ENCODE measurements around the gene IGSF21. TPM values are rescaled to one million over a fixed set of nuclear protein-coding genes. Genes with fewer than 3 reads are reported as not detected.

IGSF21 gene
- total and polyA plus RNA-seq, 4 donors, result 0.31 to 1.5 (median 0.88) TPM

DNA sequence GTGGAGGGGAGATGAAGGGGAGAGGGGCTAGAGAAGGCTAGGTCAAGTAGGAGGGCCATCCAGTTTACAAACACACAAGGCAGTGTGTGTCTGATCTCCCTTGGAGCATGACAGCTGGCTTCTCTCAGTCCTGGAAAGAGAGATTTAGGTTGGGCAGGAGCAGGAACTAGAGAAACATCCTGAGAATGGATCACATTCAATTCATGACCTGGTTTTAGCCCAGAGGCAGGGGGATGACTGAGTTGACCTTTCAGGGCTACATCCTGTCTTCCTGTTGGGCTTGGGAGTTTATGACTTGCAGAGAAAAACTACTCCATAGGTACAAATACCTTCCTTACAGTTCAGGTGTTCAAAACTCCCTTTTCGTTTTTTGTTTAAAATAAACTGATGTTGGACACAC, 97.0 kb downstream of the IGSF21 start:
- no peaks in the 10 kb centered on the region for H3K4me1 ChIP-seq (ENCODE audit: control insufficient read depth in 4 of 4, insufficient read depth in 4 of 4, low read length in 3 of 4)
- H3K4me3 ChIP-seq (ENCODE audit: low read depth in 1 of 3, low read length in 3 of 3), result no peak overlapping the region
- H3K9ac ChIP-seq (ENCODE audit: low read depth in 1 of 2, low read length in 2 of 2), result no peak overlapping the region
- H3K27ac ChIP-seq (ENCODE audit: low read depth in 1 of 2, low read length in 2 of 2), result no peak overlapping the region
- no peak for TF ChIP-seq SP1 (IDR thresholded peaks at IDR 0.05)
- no peak for TF ChIP-seq JUND (IDR thresholded peaks at IDR 0.05)
- TF ChIP-seq, protein P1, sequence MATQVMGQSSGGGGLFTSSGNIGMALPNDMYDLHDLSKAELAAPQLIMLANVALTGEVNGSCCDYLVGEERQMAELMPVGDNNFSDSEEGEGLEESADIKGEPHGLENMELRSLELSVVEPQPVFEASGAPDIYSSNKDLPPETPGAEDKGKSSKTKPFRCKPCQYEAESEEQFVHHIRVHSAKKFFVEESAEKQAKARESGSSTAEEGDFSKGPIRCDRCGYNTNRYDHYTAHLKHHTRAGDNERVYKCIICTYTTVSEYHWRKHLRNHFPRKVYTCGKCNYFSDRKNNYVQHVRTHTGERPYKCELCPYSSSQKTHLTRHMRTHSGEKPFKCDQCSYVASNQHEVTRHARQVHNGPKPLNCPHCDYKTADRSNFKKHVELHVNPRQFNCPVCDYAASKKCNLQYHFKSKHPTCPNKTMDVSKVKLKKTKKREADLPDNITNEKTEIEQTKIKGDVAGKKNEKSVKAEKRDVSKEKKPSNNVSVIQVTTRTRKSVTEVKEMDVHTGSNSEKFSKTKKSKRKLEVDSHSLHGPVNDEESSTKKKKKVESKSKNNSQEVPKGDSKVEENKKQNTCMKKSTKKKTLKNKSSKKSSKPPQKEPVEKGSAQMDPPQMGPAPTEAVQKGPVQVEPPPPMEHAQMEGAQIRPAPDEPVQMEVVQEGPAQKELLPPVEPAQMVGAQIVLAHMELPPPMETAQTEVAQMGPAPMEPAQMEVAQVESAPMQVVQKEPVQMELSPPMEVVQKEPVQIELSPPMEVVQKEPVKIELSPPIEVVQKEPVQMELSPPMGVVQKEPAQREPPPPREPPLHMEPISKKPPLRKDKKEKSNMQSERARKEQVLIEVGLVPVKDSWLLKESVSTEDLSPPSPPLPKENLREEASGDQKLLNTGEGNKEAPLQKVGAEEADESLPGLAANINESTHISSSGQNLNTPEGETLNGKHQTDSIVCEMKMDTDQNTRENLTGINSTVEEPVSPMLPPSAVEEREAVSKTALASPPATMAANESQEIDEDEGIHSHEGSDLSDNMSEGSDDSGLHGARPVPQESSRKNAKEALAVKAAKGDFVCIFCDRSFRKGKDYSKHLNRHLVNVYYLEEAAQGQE (IDR thresholded peaks at IDR 0.05), result no peak
- TF ChIP-seq, protein P2, sequence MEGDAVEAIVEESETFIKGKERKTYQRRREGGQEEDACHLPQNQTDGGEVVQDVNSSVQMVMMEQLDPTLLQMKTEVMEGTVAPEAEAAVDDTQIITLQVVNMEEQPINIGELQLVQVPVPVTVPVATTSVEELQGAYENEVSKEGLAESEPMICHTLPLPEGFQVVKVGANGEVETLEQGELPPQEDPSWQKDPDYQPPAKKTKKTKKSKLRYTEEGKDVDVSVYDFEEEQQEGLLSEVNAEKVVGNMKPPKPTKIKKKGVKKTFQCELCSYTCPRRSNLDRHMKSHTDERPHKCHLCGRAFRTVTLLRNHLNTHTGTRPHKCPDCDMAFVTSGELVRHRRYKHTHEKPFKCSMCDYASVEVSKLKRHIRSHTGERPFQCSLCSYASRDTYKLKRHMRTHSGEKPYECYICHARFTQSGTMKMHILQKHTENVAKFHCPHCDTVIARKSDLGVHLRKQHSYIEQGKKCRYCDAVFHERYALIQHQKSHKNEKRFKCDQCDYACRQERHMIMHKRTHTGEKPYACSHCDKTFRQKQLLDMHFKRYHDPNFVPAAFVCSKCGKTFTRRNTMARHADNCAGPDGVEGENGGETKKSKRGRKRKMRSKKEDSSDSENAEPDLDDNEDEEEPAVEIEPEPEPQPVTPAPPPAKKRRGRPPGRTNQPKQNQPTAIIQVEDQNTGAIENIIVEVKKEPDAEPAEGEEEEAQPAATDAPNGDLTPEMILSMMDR (IDR thresholded peaks at IDR 0.05; ENCODE audit: low read depth, low read length, missing input control), result no peak
- no peak for TF ChIP-seq FOXA2 (IDR thresholded peaks at IDR 0.05)
- TF ChIP-seq NR2F2 (IDR thresholded peaks at IDR 0.05), result no peak
- TF ChIP-seq, protein P3, sequence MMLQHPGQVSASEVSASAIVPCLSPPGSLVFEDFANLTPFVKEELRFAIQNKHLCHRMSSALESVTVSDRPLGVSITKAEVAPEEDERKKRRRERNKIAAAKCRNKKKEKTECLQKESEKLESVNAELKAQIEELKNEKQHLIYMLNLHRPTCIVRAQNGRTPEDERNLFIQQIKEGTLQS (IDR thresholded peaks at IDR 0.05), result no peak
- no peak for TF ChIP-seq EGR1 (IDR thresholded peaks at IDR 0.05; ENCODE audit: low read depth in 2 of 2)
- TF ChIP-seq FOXA1 (IDR thresholded peaks at IDR 0.05), result no peak
- TF ChIP-seq, protein P4, sequence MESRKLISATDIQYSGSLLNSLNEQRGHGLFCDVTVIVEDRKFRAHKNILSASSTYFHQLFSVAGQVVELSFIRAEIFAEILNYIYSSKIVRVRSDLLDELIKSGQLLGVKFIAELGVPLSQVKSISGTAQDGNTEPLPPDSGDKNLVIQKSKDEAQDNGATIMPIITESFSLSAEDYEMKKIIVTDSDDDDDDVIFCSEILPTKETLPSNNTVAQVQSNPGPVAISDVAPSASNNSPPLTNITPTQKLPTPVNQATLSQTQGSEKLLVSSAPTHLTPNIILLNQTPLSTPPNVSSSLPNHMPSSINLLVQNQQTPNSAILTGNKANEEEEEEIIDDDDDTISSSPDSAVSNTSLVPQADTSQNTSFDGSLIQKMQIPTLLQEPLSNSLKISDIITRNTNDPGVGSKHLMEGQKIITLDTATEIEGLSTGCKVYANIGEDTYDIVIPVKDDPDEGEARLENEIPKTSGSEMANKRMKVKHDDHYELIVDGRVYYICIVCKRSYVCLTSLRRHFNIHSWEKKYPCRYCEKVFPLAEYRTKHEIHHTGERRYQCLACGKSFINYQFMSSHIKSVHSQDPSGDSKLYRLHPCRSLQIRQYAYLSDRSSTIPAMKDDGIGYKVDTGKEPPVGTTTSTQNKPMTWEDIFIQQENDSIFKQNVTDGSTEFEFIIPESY (IDR thresholded peaks at IDR 0.05), result no peak
- no peak for TF ChIP-seq RAD21 (IDR thresholded peaks at IDR 0.05)
- TF ChIP-seq, protein P5, sequence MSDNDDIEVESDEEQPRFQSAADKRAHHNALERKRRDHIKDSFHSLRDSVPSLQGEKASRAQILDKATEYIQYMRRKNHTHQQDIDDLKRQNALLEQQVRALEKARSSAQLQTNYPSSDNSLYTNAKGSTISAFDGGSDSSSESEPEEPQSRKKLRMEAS (IDR thresholded peaks at IDR 0.05), result no peak
- no peak for TF ChIP-seq HNF4G (IDR thresholded peaks at IDR 0.05)
- no peak for TF ChIP-seq RXRA (IDR thresholded peaks at IDR 0.05)
- no peak for TF ChIP-seq HNF4A (conservative IDR thresholded peaks at IDR 0.05)
- no peak for TF ChIP-seq GABPA (IDR thresholded peaks at IDR 0.05 in 1 of 2, conservative IDR thresholded peaks at IDR 0.05 in 1 of 2)
- no peak for TF ChIP-seq YY1 (IDR thresholded peaks at IDR 0.05)
- TF ChIP-seq TAF1 (conservative IDR thresholded peaks at IDR 0.05), result no peak
- H3K9me3 ChIP-seq (ENCODE audit: control insufficient read depth in 4 of 4, low read length in 3 of 4), result peaks cover 0 to 7% (median 5%) of the 10 kb centered on the region in 4 donors
- 55% methylated on average over 1 of the region's 1 CpG for WGBS
- DNase-seq (ENCODE audit: low spot score), result no peak
- no peaks in the 10 kb centered on the region for H3K36me3 ChIP-seq (ENCODE audit: control insufficient read depth in 4 of 4, insufficient read depth in 3 of 4, low read depth in 1 of 4, low read length in 3 of 4)
- H3K27me3 ChIP-seq (ENCODE audit: control insufficient read depth in 4 of 4, insufficient read depth in 4 of 4, low read length in 3 of 4), result peaks cover 0 to under 1% (median 0%) of the 10 kb centered on the region in 4 donors

Measured in liver (tissue), 9 donors.